DOHH2 (cell line): ENCODE measurements around the gene HECW1.

Experiments
- EZH2phosphoT487 ChIP-seq: fragments of 200-600 bp; sonication (generic); IDR thresholded peaks from 2 replicates; pipeline ENCODE4 v1.6.1; 2017; ENCODE audit warnings: borderline replicate concordance, mild to moderate bottlenecking, antibody characterized with exemption, low read length, moderate library complexity, mixed read lengths
- TF ChIP-seq, protein P1 (sequence below): fragments of 200-600 bp; sonication (generic); IDR thresholded peaks from one replicate; pipeline ENCODE4 v1.5.1; 2014; ENCODE audit warnings: antibody characterized with exemption, mild to moderate bottlenecking, low read depth, low read length; ENCODE audit not compliant: poor library complexity, severe bottlenecking

DNA sequence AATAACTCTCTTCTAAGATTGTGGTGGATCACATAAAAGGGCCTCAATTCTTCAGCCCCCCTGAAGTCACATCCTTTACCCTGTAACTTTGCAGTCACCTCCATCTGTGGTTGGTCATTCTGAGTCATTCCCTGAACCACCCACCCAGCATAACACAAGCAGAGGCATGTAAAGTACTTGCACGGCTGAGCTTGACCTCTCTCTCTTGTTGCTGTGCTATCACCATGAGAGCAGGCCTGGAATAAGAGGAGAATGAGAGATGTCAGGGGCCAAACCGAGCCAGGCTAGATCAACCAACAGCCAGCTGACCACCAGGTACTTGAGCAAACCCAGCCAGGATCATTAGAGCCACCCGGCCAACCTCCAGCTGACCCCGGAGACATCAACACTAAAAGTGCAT, 457.0 kb downstream of the HECW1 start:
- TF ChIP-seq, protein P1, sequence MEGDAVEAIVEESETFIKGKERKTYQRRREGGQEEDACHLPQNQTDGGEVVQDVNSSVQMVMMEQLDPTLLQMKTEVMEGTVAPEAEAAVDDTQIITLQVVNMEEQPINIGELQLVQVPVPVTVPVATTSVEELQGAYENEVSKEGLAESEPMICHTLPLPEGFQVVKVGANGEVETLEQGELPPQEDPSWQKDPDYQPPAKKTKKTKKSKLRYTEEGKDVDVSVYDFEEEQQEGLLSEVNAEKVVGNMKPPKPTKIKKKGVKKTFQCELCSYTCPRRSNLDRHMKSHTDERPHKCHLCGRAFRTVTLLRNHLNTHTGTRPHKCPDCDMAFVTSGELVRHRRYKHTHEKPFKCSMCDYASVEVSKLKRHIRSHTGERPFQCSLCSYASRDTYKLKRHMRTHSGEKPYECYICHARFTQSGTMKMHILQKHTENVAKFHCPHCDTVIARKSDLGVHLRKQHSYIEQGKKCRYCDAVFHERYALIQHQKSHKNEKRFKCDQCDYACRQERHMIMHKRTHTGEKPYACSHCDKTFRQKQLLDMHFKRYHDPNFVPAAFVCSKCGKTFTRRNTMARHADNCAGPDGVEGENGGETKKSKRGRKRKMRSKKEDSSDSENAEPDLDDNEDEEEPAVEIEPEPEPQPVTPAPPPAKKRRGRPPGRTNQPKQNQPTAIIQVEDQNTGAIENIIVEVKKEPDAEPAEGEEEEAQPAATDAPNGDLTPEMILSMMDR, result no peak
- no peak for TF ChIP-seq EZH2phosphoT487
